ENCODE data around the gene RALGPS2.

The RALGPS2 gene

GRCh38 chr1:178869119-178869697, 144.2 kb downstream of the RALGPS2 start:
- DNase-seq (ENCODE audit: low read depth) = peak; percentile 20
- TF ChIP-seq MAX (IDR thresholded peaks at IDR 0.05; ENCODE audit: low read depth, low read length) = no peak
- no peak for TF ChIP-seq POLR2A (IDR thresholded peaks at IDR 0.05; ENCODE audit: extremely low read depth, insufficient read length)
- no peak for TF ChIP-seq MYC (IDR thresholded peaks at IDR 0.05; ENCODE audit: low read depth, low read length)
- no peak for TF ChIP-seq CTCF (IDR thresholded peaks at IDR 0.05; ENCODE audit: low read depth, low read length)
- H3K4me3 ChIP-seq (ENCODE audit: low read depth, low read length) = no peak overlapping the region

- DNase-seq (ENCODE audit: low read depth) = no peak
- no peak overlapping the region for H3K4me3 ChIP-seq (ENCODE audit: low read depth, low read length)
- TF ChIP-seq CTCF (IDR thresholded peaks at IDR 0.05; ENCODE audit: low read depth, low read length) = no peak
- no peak for TF ChIP-seq POLR2A (IDR thresholded peaks at IDR 0.05; ENCODE audit: extremely low read depth, insufficient read length)
- TF ChIP-seq MAX (IDR thresholded peaks at IDR 0.05; ENCODE audit: low read depth, low read length) = no peak
- TF ChIP-seq MYC (IDR thresholded peaks at IDR 0.05; ENCODE audit: low read depth, low read length) = no peak
Observed at GRCh38 chr1:178870221-178870620, 145.2 kb downstream of the RALGPS2 start.

- TF ChIP-seq POLR2A (IDR thresholded peaks at IDR 0.05; ENCODE audit: extremely low read depth, insufficient read length) (no peak), CTCF (IDR thresholded peaks at IDR 0.05; ENCODE audit: low read depth, low read length) (no peak), MYC (IDR thresholded peaks at IDR 0.05; ENCODE audit: low read depth, low read length) (no peak), MAX (IDR thresholded peaks at IDR 0.05; ENCODE audit: low read depth, low read length) (no peak)
- DNase-seq (ENCODE audit: low read depth) = peak; percentile 22
- no peak within 1 kb of the TSS for H3K4me3 ChIP-seq (ENCODE audit: low read depth, low read length)
Observed at GRCh38 chr1:178870944-178871343, 145.9 kb downstream of the RALGPS2 start, which contains the start of gene ANGPTL1. Gene ANGPTL1 (minus strand): TSS chr1:178871077. CDS start chr1:178865776, 5,301 bp downstream.

- DNase-seq (ENCODE audit: low read depth) = no peak
- no peak overlapping the region for H3K4me3 ChIP-seq (ENCODE audit: low read depth, low read length)
- no peak for TF ChIP-seq MAX (IDR thresholded peaks at IDR 0.05; ENCODE audit: low read depth, low read length)
- TF ChIP-seq MYC (IDR thresholded peaks at IDR 0.05; ENCODE audit: low read depth, low read length) = no peak
- no peak for TF ChIP-seq POLR2A (IDR thresholded peaks at IDR 0.05; ENCODE audit: extremely low read depth, insufficient read length)
- TF ChIP-seq CTCF (IDR thresholded peaks at IDR 0.05; ENCODE audit: low read depth, low read length) = no peak
Observed at GRCh38 chr1:178871551-178872320, 146.7 kb downstream of the RALGPS2 start.

- DNase-seq (ENCODE audit: low read depth) = no peak
- H3K4me3 ChIP-seq (ENCODE audit: low read depth, low read length) = no peak overlapping the region
- TF ChIP-seq MYC (IDR thresholded peaks at IDR 0.05; ENCODE audit: low read depth, low read length) (no peak), MAX (IDR thresholded peaks at IDR 0.05; ENCODE audit: low read depth, low read length) (no peak), POLR2A (IDR thresholded peaks at IDR 0.05; ENCODE audit: extremely low read depth, insufficient read length) (no peak), CTCF (IDR thresholded peaks at IDR 0.05; ENCODE audit: low read depth, low read length) (no peak)
Observed at GRCh38 chr1:178874966-178875365, 149.9 kb downstream of the RALGPS2 start.

Data from NB4 (cell line).